HG03139 (cell line): ENCODE data around the gene MFAP4.

ENCODE experiments used
- ATAC-seq: cut with Tn5 transposase; IDR thresholded peaks from one replicate; pipeline ENCODE4 v1.9.1; 2021; ENCODE audit not compliant: unreplicated experiment

MFAP4 gene

GRCh38 chr17:19410091-19410490, 23.1 kb upstream of the MFAP4 start:
- ATAC-seq = no peak

- ATAC-seq = no peak
These were observed 22.5 kb upstream of the MFAP4 start for GRCh38 chr17:19409509-19409908.

- no peak for ATAC-seq
These were observed 22.1 kb upstream of the MFAP4 start for GRCh38 chr17:19409066-19409465.

- no peak for ATAC-seq
These were observed 21.3 kb upstream of the MFAP4 start for GRCh38 chr17:19408346-19408710.

- ATAC-seq = no peak
These were observed 20.8 kb upstream of the MFAP4 start for GRCh38 chr17:19407601-19408345.

- ATAC-seq = no peak
These were observed 18.1 kb upstream of the MFAP4 start for GRCh38 chr17:19405114-19405513.

- ATAC-seq = no peak
These were observed 17.3 kb upstream of the MFAP4 start for GRCh38 chr17:19404264-19404663.

GRCh38 chr17:19403021-19403420, 16.0 kb upstream of the MFAP4 start:
- no peak for ATAC-seq

- no peak for ATAC-seq
These were observed 15.2 kb upstream of the MFAP4 start for GRCh38 chr17:19402171-19402570.

- no peak for ATAC-seq
These were observed 14.5 kb upstream of the MFAP4 start for GRCh38 chr17:19401321-19402010.

- no peak for ATAC-seq
These were observed 12.9 kb upstream of the MFAP4 start for GRCh38 chr17:19399750-19400450.

GRCh38 chr17:19398301-19399181, 11.6 kb upstream of the MFAP4 start:
- no peak for ATAC-seq

- no peak for ATAC-seq
These were observed 10.6 kb upstream of the MFAP4 start for GRCh38 chr17:19397556-19398041.

GRCh38 chr17:19392303-19392702, 5.3 kb upstream of the MFAP4 start:
- no peak for ATAC-seq

- no peak for ATAC-seq
These were observed 4.4 kb upstream of the MFAP4 start for GRCh38 chr17:19391432-19391831.

GRCh38 chr17:19390951-19391350, 4.0 kb upstream of the MFAP4 start:
- ATAC-seq = no peak

GRCh38 chr17:19388791-19389785, 2.1 kb upstream of the MFAP4 start:
- ATAC-seq = no peak

GRCh38 chr17:19387921-19388521, 1.0 kb upstream of the MFAP4 start:
- ATAC-seq = no peak
